ENCODE results near the gene BAZ2B. TPM values are rescaled to one million over a fixed set of nuclear protein-coding genes. Genes with fewer than 3 reads are reported as not detected.

BAZ2B gene
- total RNA-seq, 1 donor from 2014 or later: 37.4 TPM

- Histone ChIP-seq H3K36me3 (ENCODE audit: control insufficient read depth, insufficient read depth, low read length) (no peaks in the 10 kb centered on the region), H3K27me3 (ENCODE audit: control insufficient read depth, insufficient read depth, low read length) (no peaks in the 10 kb centered on the region), H3K4me3 (ENCODE audit: low read depth, low read length) (no peak overlapping the region)
- no peak for TF ChIP-seq CTCF (IDR thresholded peaks at IDR 0.05; ENCODE audit: insufficient read depth, low read length, severe bottlenecking)
- FAIRE-seq (no peak), DNase-seq (ENCODE audit: low read depth) (no peak)
Measured at GRCh38 chr2:159322419-159322818, 293.9 kb downstream of the BAZ2B start.

- DNase-seq (ENCODE audit: low read depth): peak; percentile 7
- no peak for TF ChIP-seq CTCF (IDR thresholded peaks at IDR 0.05; ENCODE audit: insufficient read depth, low read length, severe bottlenecking)
- Histone ChIP-seq H3K4me3 (ENCODE audit: low read depth, low read length) (no peak overlapping the region), H3K27me3 (ENCODE audit: control insufficient read depth, insufficient read depth, low read length) (no peaks in the 10 kb centered on the region), H3K36me3 (ENCODE audit: control insufficient read depth, insufficient read depth, low read length) (no peaks in the 10 kb centered on the region)
- FAIRE-seq: no peak
Measured at GRCh38 chr2:159317392-159318088, 298.8 kb downstream of the BAZ2B start.

DNA sequence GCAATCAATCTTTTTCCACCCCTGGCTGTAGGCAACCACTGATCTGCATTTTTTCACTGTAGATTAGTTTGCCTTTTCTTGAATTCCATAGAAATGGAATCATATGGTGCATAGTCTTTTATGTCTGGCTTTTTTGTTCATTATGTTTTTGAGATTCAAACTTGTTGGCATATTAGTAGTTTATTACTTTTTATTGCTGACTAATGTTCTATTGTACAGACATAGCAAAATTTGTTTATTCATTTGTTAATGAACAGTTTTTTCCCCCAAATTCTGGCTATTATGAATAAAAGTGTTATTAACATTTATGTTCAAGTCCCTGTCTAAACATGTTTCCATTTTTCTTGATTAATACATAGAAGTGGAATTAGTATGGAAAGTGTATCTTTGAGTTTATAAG is 308.4 kb downstream of the BAZ2B start:
- no peak for TF ChIP-seq CTCF (IDR thresholded peaks at IDR 0.05; ENCODE audit: insufficient read depth, low read length, severe bottlenecking)
- no peak for FAIRE-seq
- Histone ChIP-seq H3K36me3 (ENCODE audit: control insufficient read depth, insufficient read depth, low read length) (no peaks in the 10 kb centered on the region), H3K27me3 (ENCODE audit: control insufficient read depth, insufficient read depth, low read length) (no peaks in the 10 kb centered on the region), H3K4me3 (ENCODE audit: low read depth, low read length) (no peak overlapping the region)
- no peak for DNase-seq (ENCODE audit: low read depth)

DNA sequence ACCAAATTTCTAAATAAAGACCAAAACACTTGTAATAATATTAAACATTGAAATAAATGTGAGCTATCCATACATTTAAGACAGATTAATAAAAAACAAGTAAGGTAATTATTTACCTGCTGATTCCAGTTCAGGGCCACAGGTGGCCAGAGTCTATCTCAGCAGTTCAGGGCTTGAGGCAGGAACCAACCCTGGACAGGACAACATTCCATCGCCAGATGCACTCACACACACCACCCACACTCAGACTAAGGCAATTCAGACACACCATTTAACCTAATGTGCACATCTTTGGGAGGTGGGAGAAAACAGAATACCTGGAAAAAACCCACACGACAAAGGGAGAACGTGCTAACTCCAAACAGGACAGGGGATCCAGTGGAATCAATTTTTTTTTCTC is 315.8 kb downstream of the BAZ2B start:
- DNase-seq (ENCODE audit: low read depth) (no peak), FAIRE-seq (no peak)
- no peaks in the 10 kb centered on the region for H3K36me3 ChIP-seq (ENCODE audit: control insufficient read depth, insufficient read depth, low read length)
- H3K4me3 ChIP-seq (ENCODE audit: low read depth, low read length): no peak overlapping the region
- no peaks in the 10 kb centered on the region for H3K27me3 ChIP-seq (ENCODE audit: control insufficient read depth, insufficient read depth, low read length)
- TF ChIP-seq CTCF (IDR thresholded peaks at IDR 0.05; ENCODE audit: insufficient read depth, low read length, severe bottlenecking): no peak

- H3K36me3 ChIP-seq (ENCODE audit: control insufficient read depth, insufficient read depth, low read length): no peaks in the 10 kb centered on the region
- no peak for FAIRE-seq
- H3K4me3 ChIP-seq (ENCODE audit: low read depth, low read length): no peak overlapping the region
- no peaks in the 10 kb centered on the region for H3K27me3 ChIP-seq (ENCODE audit: control insufficient read depth, insufficient read depth, low read length)
- TF ChIP-seq CTCF (IDR thresholded peaks at IDR 0.05; ENCODE audit: insufficient read depth, low read length, severe bottlenecking): no peak
- DNase-seq (ENCODE audit: low read depth): no peak
Measured at GRCh38 chr2:159298967-159299366, 317.4 kb downstream of the BAZ2B start.

Data from bronchial epithelial cell (primary cell).